ENCODE data around the gene KISS1R. TPM values are rescaled to one million over a fixed set of nuclear protein-coding genes. Genes with fewer than 3 reads are reported as not detected.

KISS1R gene
- total and polyA plus RNA-seq, 8 donors, result 0.16 to 1.0 (median 0.31) TPM; not detected in 2

- H3K27me3 ChIP-seq, result no peaks in the 10 kb centered on the region
- intact Hi-C loops (cut with DNase I), result no loop called here
- ATAC-seq, result no peak
- 74 to 75% methylated on average over 14 of the region's 14 CpGs for WGBS, 2 donors
- FAIRE-seq, result no peak
- H3K4me1 ChIP-seq, result no peaks in the 10 kb centered on the region
- DNase-seq, result no peak
- TF ChIP-seq CTCF (IDR thresholded peaks at IDR 0.05), result no peak
- H3K4me3 ChIP-seq, result no peak overlapping the region
- H3K9me3 ChIP-seq, result no peaks in the 10 kb centered on the region
- H3K27ac ChIP-seq, result peak overlapping the region in 2 of 4 donors; percentile 19 to 64
- H3K36me3 ChIP-seq, result peaks cover 0 to 5% (median 3%) of the 10 kb centered on the region in 3 donors
Measured at GRCh38 chr19:902446-903226, 14.5 kb upstream of the KISS1R start.

DNA sequence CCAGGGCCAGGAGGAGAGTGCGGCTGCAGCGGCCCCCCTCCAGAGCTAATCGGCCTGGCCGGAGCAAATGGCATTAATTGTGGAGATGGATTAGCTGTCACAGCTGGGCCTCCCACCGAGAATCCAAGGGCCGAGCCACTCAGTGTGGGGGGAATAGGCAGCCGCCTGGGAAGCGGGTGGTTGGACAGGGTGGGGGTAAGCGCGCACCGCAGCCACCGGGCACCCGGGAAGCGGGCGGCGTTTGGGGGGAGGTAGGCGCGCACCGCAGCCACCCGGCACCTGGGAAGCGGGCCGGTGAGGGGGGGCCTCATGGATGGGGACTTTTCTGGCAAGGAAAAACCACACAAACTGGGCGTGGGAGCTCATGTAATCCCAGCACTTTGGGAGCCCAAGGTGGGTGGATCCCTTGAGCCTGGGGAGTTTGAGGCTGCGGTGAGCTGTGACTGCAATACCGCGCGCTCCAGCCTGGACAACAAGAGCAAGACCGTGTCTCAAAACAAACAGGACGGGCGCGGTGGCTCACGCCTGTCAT lies 13.8 kb upstream of the KISS1R start:
- intact Hi-C loops (cut with DNase I), result no loop called here
- Histone ChIP-seq H3K27me3 (no peaks in the 10 kb centered on the region), H3K9me3 (no peaks in the 10 kb centered on the region), H3K27ac (peak overlapping the region; percentile 42 to 65 (median 60)), H3K4me3 (no peak overlapping the region), H3K4me1 (peaks cover 0 to 1% (median 0%) of the 10 kb centered on the region in 3 donors), H3K36me3 (peaks cover 0 to 5% (median 3%) of the 10 kb centered on the region in 3 donors)
- ATAC-seq (peak; percentile 53 to 81 (median 76)), DNase-seq (peak in 4 of 6 donors; percentile 66 to 84 (median 72)), FAIRE-seq (no peak)
- no peak for TF ChIP-seq CTCF (IDR thresholded peaks at IDR 0.05)
- WGBS, 2 donors, result 60 to 67% methylated on average over 31 to 32 of the region's 32 CpGs

GRCh38 chr19:904545-904944 lies 12.6 kb upstream of the KISS1R start:
- DNase-seq (no peak), ATAC-seq (no peak), FAIRE-seq (no peak)
- 92% methylated on average over 8 of the region's 8 CpGs for WGBS, 2 donors
- Histone ChIP-seq H3K27ac (peak overlapping the region in 1 of 4 donors; percentile 65), H3K36me3 (peaks cover 0 to 3% (median 0%) of the 10 kb centered on the region in 3 donors), H3K4me1 (peaks cover 0 to 10% (median 0%) of the 10 kb centered on the region in 3 donors), H3K9me3 (no peaks in the 10 kb centered on the region), H3K27me3 (no peaks in the 10 kb centered on the region), H3K4me3 (no peak overlapping the region)
- intact Hi-C loops (cut with DNase I), result no loop called here
- TF ChIP-seq CTCF (IDR thresholded peaks at IDR 0.05), result no peak

DNA sequence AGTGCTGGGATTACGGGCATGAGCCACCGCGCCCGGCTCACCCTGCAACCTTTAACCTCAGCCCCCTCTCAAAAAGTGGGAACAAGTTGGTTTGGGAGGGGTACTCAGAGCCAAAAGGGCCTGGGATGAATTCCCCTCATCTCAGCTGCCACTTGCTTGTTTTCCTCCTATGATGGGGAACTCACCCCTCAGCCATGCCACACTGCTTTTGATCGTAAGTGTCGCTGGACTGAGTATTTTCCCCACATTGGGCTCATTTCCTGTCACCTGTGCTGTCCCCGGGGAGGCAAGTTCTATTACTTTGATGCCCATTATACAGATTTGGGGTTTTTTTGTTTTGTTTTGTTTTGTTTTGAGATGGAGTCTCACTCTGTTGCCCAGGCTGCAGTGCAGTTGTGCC lies 10.7 kb upstream of the KISS1R start:
- intact Hi-C loops (cut with DNase I), result loop anchor here in 1 of 3 donors (5.0 kb wide), 1 partner anchor 39 kb away; no protein-coding TSS in a partner anchor
- WGBS, 2 donors, result 97 to 98% methylated on average over 7 of the region's 7 CpGs

More for the DNA sequence above, 10.7 kb upstream of the KISS1R start:
- FAIRE-seq (no peak), ATAC-seq (no peak), DNase-seq (no peak)
- no peak overlapping the region for H3K27ac ChIP-seq
- no peaks in the 10 kb centered on the region for H3K27me3 ChIP-seq
- TF ChIP-seq CTCF (IDR thresholded peaks at IDR 0.05), result no peak
- no peaks in the 10 kb centered on the region for H3K36me3 ChIP-seq
- peaks cover 0 to 17% (median 0%) of the 10 kb centered on the region in 3 donors for H3K4me1 ChIP-seq
- H3K4me3 ChIP-seq, result no peak overlapping the region
- H3K9me3 ChIP-seq, result no peaks in the 10 kb centered on the region

All from pancreas (tissue), 10 donors.